BLaER1 treated with 17β-estradiol and CSF1 and Interleukin-3, amounts not matched to agents 10 nM and 100 nM (cell line): ENCODE results near the gene PCSK6.
A peak's percentile ranks its signal among the peaks of the same experiment; 100 is the strongest.

Experiments used
- H3K27ac ChIP-seq, 11 experiments: shearing (Covaris generic); formaldehyde crosslinking; 2 replicates each; pipeline ENCODE4 v1.8.1; 2022
- H3K27me3 ChIP-seq, 11 experiments: shearing (Covaris generic); formaldehyde crosslinking; 2 replicates each; pipeline ENCODE4 v1.8.1; 2022
- H3K36me3 ChIP-seq, 11 experiments: shearing (Covaris generic); formaldehyde crosslinking; 2 replicates each; pipeline ENCODE4 v1.8.1; 2022
- H3K4me1 ChIP-seq, 10 experiments: shearing (Covaris generic); formaldehyde crosslinking; 2 replicates each; pipeline ENCODE4 v1.8.1; 2022
- H3K4me2 ChIP-seq, 11 experiments: shearing (Covaris generic); formaldehyde crosslinking; 2 replicates each; pipeline ENCODE4 v1.8.1; 2022
- H3K4me3 ChIP-seq, 10 experiments: shearing (Covaris generic); formaldehyde crosslinking; 2 replicates each; pipeline ENCODE4 v1.8.1; 2022
- H3K9ac ChIP-seq, 11 experiments: shearing (Covaris generic); formaldehyde crosslinking; 2 replicates each; pipeline ENCODE4 v1.8.1; 2022
- H3K9me3 ChIP-seq, 11 experiments: shearing (Covaris generic); formaldehyde crosslinking; replicated peaks in 1 of 11; 2 replicates each; pipeline ENCODE4 v1.8.1; 2022
- H4K20me1 ChIP-seq, 11 experiments: shearing (Covaris generic); formaldehyde crosslinking; 2 replicates each; pipeline ENCODE4 v1.8.1; 2022
- Cebpa-rat ChIP-seq, 11 experiments: shearing (Covaris generic); IDR thresholded peaks; 2 replicates each; pipeline ENCODE4 v1.8.1; 2022

Gene PCSK6

GRCh38 chr15:101411581-101411980, 77.9 kb downstream of the PCSK6 start:
- H3K27me3 ChIP-seq = peaks cover 0 to 10% (median 0%) of the 10 kb centered on the region in 11 experiments; a peak in 1 of 22 replicates
- H3K9ac ChIP-seq = no peak overlapping the region

DNA sequence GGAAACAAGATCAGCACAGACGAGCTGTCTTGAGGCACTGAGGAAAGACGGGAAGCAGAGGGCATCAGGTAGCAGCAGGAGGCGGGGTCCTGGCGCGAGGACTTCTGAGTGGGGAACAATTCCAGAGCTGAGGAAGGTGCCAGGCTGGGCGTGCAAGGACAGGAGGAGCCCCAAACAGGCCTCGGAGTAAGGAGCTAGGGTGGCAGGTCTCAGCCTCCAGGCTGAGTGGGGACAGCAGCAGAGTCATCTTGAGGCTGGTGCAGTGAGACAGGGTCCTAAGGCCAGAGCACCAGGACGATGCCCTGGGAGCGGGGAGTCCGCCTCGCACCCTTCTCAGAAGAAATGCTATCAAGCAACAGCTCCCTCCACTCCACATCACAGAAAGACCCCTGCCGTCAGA, 78.4 kb downstream of the PCSK6 start:
- Histone ChIP-seq H3K27ac (no peak overlapping the region), H3K4me1 (peaks cover 20 to 36% (median 27%) of the 10 kb centered on the region in 10 experiments), H3K4me3 (no peak overlapping the region), H3K4me2 (no peak overlapping the region), H3K36me3 (no peaks in the 10 kb centered on the region), H4K20me1 (no peaks in the 10 kb centered on the region; a peak in 1 of 22 replicates), H3K27me3 (peaks cover 0 to 10% (median 0%) of the 10 kb centered on the region in 11 experiments; a peak in 1 of 22 replicates), H3K9me3 (peaks cover 9 to 14% (median 12%) of the 10 kb centered on the region in 11 experiments; a peak in 21 of 22 replicates), H3K9ac (no peak overlapping the region)
- TF ChIP-seq Cebpa-rat (IDR thresholded peaks at IDR 0.05) = no peak

More at GRCh38 chr15:101411581-101411980, 77.9 kb downstream of the PCSK6 start:
- Histone ChIP-seq H3K4me3 (no peak overlapping the region), H3K27ac (no peak overlapping the region), H4K20me1 (no peaks in the 10 kb centered on the region; a peak in 1 of 22 replicates), H3K4me2 (no peak overlapping the region), H3K4me1 (peaks cover 16 to 36% (median 22%) of the 10 kb centered on the region in 10 experiments), H3K9me3 (peaks cover 14 to 19% (median 17%) of the 10 kb centered on the region in 11 experiments), H3K36me3 (0 out of 22 replicates have a peak, but pooled peaks cover 0 to under 1% (median 0%) of the 10 kb centered on the region in 11 experiments)
- no peak for TF ChIP-seq Cebpa-rat (IDR thresholded peaks at IDR 0.05)

DNA sequence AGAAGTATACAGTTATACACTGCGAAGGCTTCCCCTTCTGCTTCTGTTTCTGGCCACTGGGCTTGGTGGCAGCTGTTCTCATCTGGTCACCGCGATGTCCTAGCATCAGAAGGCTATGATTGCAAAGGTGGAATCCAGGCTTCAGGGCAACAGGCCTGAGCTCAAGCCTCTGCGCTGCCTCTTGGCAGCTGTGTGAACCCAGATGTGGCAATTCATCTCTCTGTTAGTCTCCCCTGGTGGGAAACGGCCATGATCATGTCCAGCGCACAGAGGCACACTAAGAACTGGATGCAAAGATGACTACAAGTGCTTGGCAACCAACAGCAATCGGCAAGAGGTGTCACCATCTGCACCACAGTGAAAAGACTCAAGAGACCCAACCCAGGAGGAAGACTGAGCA, 78.9 kb downstream of the PCSK6 start:
- H3K9ac ChIP-seq = no peak overlapping the region
- H3K36me3 ChIP-seq = no peaks in the 10 kb centered on the region
- H3K4me1 ChIP-seq = peaks cover 22 to 36% (median 32%) of the 10 kb centered on the region in 10 experiments
- no peak for TF ChIP-seq Cebpa-rat (IDR thresholded peaks at IDR 0.05)
- no peaks in the 10 kb centered on the region; a peak in 1 of 22 replicates for H4K20me1 ChIP-seq
- peaks cover 6 to 9% (median 8%) of the 10 kb centered on the region in 11 experiments; a peak in 19 of 22 replicates for H3K9me3 ChIP-seq
- H3K27ac ChIP-seq = no peak overlapping the region
- no peak overlapping the region for H3K4me2 ChIP-seq
- H3K4me3 ChIP-seq = no peak overlapping the region
- H3K27me3 ChIP-seq = peaks cover 0 to 10% (median 0%) of the 10 kb centered on the region in 11 experiments; a peak in 1 of 22 replicates

DNA sequence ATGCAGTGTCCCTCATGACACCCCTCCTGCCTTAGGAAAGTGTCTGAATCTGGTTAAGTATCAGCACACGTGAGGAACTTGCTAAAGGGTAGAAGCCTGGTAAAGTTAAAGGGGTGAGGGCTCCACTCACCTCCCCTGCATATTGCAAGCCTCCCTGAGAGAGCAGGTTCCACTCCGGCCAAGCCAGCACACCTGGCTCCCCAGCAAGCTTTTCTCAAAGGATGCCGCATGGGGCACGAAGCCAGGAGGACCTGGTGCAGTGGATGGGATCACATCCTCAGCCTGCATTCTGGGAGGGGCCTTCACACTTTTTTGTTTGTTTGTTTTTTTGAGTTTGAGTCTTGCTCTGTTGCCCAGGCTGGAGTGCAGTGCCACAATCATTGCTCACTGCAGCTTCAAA, 79.9 kb downstream of the PCSK6 start:
- Histone ChIP-seq H3K9ac (no peak overlapping the region), H4K20me1 (no peaks in the 10 kb centered on the region; a peak in 1 of 22 replicates), H3K4me2 (no peak overlapping the region), H3K27ac (no peak overlapping the region), H3K9me3 (no peaks in the 10 kb centered on the region), H3K4me1 (peaks cover 22 to 38% (median 34%) of the 10 kb centered on the region in 10 experiments), H3K27me3 (peaks cover 0 to 10% (median 0%) of the 10 kb centered on the region in 11 experiments; a peak in 1 of 22 replicates), H3K36me3 (no peaks in the 10 kb centered on the region), H3K4me3 (no peak overlapping the region)
- TF ChIP-seq Cebpa-rat (IDR thresholded peaks at IDR 0.05) = no peak

DNA sequence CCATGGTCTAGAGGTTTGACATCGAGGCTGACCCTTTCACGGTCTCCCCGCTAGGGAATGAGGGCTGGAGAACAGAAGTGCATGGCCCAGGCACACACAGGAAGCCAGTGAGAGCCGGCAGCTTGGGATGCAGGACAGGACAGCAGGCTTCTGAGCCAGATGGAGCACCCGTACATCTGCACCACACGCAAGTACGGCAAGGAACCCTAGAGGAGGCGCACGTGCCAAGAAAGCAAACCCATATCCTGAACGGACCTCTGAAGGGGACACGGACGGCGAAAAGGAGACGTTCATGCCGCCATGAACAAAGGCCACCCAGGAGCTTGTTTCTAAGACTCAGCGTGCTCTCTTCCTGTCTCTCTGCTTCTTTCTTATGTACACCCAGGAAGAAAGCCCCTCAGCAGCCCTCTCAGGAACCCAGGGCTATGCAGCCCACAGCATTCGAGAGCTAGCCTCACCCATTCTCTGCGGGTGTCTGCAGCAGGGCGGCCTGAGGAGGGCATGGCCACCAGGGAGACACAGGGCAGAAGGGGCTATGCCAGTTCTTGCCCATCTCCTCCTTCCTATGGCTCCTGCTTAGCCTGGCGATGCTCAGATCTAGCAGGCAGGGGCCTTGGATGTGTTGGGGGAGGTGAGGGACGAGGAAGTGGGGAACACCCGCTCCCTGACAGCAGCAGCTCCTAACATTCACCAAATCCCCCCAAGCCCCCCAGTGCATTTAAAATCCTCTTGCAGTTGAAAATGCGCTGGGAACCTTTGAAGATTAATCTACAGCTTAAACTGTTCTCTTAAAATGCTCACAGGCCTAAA, 81.3 kb downstream of the PCSK6 start:
- TF ChIP-seq Cebpa-rat (IDR thresholded peaks at IDR 0.05) = no peak
- peaks cover 22 to 38% (median 34%) of the 10 kb centered on the region in 10 experiments for H3K4me1 ChIP-seq
- no peak overlapping the region for H3K4me3 ChIP-seq
- H3K27me3 ChIP-seq = peaks cover 0 to 10% (median 0%) of the 10 kb centered on the region in 11 experiments; a peak in 1 of 22 replicates
- peaks cover 0 to 4% (median 0%) of the 10 kb centered on the region in 11 experiments; a peak in 1 of 22 replicates for H3K9me3 ChIP-seq
- peak overlapping the region in 2 of 11 experiments; percentile 6 to 31; a peak in 1 of 22 replicates for H3K9ac ChIP-seq
- H4K20me1 ChIP-seq = no peaks in the 10 kb centered on the region; a peak in 1 of 22 replicates
- H3K36me3 ChIP-seq = no peaks in the 10 kb centered on the region
- H3K27ac ChIP-seq = peak overlapping the region in 3 of 11 experiments; percentile 18 to 41 (median 35); a peak in 2 of 22 replicates
- H3K4me2 ChIP-seq = peak overlapping the region; percentile 57 to 86 (median 73)

DNA sequence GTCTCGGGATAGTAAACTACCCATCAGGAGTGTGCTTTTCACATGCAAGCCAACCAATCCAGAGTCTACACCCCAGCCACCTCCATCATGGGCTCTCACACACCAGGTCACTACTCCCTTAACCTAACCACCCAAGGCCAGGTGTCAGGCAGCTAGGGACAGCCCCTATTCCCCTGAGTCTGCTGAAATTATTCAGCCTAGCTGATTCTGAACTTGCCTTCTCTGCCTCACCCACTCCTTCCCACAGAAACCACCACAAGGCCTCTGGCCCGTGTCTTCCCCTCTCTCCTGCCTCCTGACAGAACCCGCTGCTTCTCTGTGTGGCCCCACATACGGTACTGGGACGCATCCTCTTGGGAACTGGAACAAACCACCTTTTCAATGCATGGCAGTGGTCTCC, 82.1 kb downstream of the PCSK6 start:
- TF ChIP-seq Cebpa-rat (IDR thresholded peaks at IDR 0.05) = no peak
- Histone ChIP-seq H3K36me3 (no peaks in the 10 kb centered on the region), H3K27ac (peak overlapping the region in 1 of 11 experiments; percentile 18; a peak in 1 of 22 replicates), H3K4me2 (peak overlapping the region; percentile 57 to 86 (median 73)), H3K9ac (peak overlapping the region in 1 of 11 experiments; percentile 31; a peak in 1 of 22 replicates), H3K4me3 (no peak overlapping the region), H3K4me1 (peaks cover 22 to 38% (median 34%) of the 10 kb centered on the region in 10 experiments), H3K27me3 (peaks cover 0 to 10% (median 0%) of the 10 kb centered on the region in 11 experiments; a peak in 1 of 22 replicates), H3K9me3 (peaks cover 0 to 4% (median 0%) of the 10 kb centered on the region in 11 experiments; a peak in 1 of 22 replicates), H4K20me1 (no peaks in the 10 kb centered on the region; a peak in 1 of 22 replicates)

GRCh38 chr15:101406526-101407195, 82.8 kb downstream of the PCSK6 start:
- Histone ChIP-seq H4K20me1 (no peaks in the 10 kb centered on the region; a peak in 1 of 22 replicates), H3K9me3 (peaks cover 0 to 4% (median 0%) of the 10 kb centered on the region in 11 experiments; a peak in 5 of 22 replicates), H3K27me3 (peaks cover 0 to 10% (median 0%) of the 10 kb centered on the region in 11 experiments; a peak in 1 of 22 replicates), H3K27ac (no peak overlapping the region), H3K4me2 (peak overlapping the region; percentile 57 to 86 (median 73); a peak in 21 of 22 replicates), H3K36me3 (no peaks in the 10 kb centered on the region), H3K4me3 (no peak overlapping the region), H3K9ac (peak overlapping the region in 1 of 11 experiments; percentile 31; a peak in 1 of 22 replicates), H3K4me1 (peaks cover 22 to 38% (median 34%) of the 10 kb centered on the region in 10 experiments)
- TF ChIP-seq Cebpa-rat (IDR thresholded peaks at IDR 0.05) = no peak

- H3K4me1 ChIP-seq = peaks cover 22 to 38% (median 34%) of the 10 kb centered on the region in 10 experiments
- H3K36me3 ChIP-seq = peaks cover 0 to 5% (median 0%) of the 10 kb centered on the region in 11 experiments; a peak in 2 of 22 replicates
- H3K27me3 ChIP-seq = peaks cover 0 to 10% (median 0%) of the 10 kb centered on the region in 11 experiments; a peak in 1 of 22 replicates
- no peak overlapping the region for H3K9ac ChIP-seq
- H3K9me3 ChIP-seq = peaks cover 0 to 10% (median 5%) of the 10 kb centered on the region in 11 experiments; a peak in 12 of 22 replicates
- H3K4me2 ChIP-seq = peak overlapping the region; percentile 57 to 86 (median 73); a peak in 20 of 22 replicates
- TF ChIP-seq Cebpa-rat (IDR thresholded peaks at IDR 0.05) = no peak
- no peaks in the 10 kb centered on the region; a peak in 1 of 22 replicates for H4K20me1 ChIP-seq
- no peak overlapping the region for H3K4me3 ChIP-seq
- no peak overlapping the region for H3K27ac ChIP-seq
These were observed 83.5 kb downstream of the PCSK6 start for GRCh38 chr15:101406036-101406435.
